HG03558 (cell line): ENCODE measurements around the gene TRABD2B.

Experiments used
- ATAC-seq: cut with Tn5 transposase; IDR thresholded peaks from one replicate; pipeline ENCODE4 v1.9.1; 2021; ENCODE audit warnings: moderate number of reproducible peaks; ENCODE audit not compliant: unreplicated experiment; ENCODE audit errors: extremely low read depth

Gene TRABD2B

GRCh38 chr1:47997289-47998200 is at the start of gene TRABD2B:
TSS of gene TRABD2B (minus strand) at chr1:47997385.
- no peak for ATAC-seq

- no peak for ATAC-seq
Measured at GRCh38 chr1:48044311-48044710, 47.1 kb upstream of the TRABD2B start.

- ATAC-seq = no peak
Measured at GRCh38 chr1:48043622-48044021, 46.4 kb upstream of the TRABD2B start.

GRCh38 chr1:48040154-48040553 is 43.0 kb upstream of the TRABD2B start:
- no peak for ATAC-seq

GRCh38 chr1:48039088-48040054 is 42.2 kb upstream of the TRABD2B start:
- ATAC-seq = no peak

GRCh38 chr1:48038270-48038767 is 41.1 kb upstream of the TRABD2B start:
- ATAC-seq = no peak

GRCh38 chr1:48036710-48037355 is 39.6 kb upstream of the TRABD2B start:
- no peak for ATAC-seq

GRCh38 chr1:48035371-48036141 is 38.4 kb upstream of the TRABD2B start:
- ATAC-seq = no peak

- ATAC-seq = no peak
Measured at GRCh38 chr1:48033495-48034045, 36.4 kb upstream of the TRABD2B start.

GRCh38 chr1:48031676-48032075 is 34.5 kb upstream of the TRABD2B start:
- no peak for ATAC-seq

- no peak for ATAC-seq
Measured at GRCh38 chr1:48030696-48031365, 33.6 kb upstream of the TRABD2B start.

- ATAC-seq = no peak
Measured at GRCh38 chr1:48030211-48030610, 33.0 kb upstream of the TRABD2B start.

GRCh38 chr1:48028218-48029069 is 31.3 kb upstream of the TRABD2B start:
- ATAC-seq = no peak

GRCh38 chr1:48027533-48027835 is 30.3 kb upstream of the TRABD2B start:
- no peak for ATAC-seq

- ATAC-seq = no peak
Measured at GRCh38 chr1:48026701-48027532, 29.7 kb upstream of the TRABD2B start.

- no peak for ATAC-seq
Measured at GRCh38 chr1:48026275-48026674, 29.1 kb upstream of the TRABD2B start.

- no peak for ATAC-seq
Measured at GRCh38 chr1:48025076-48025475, 27.9 kb upstream of the TRABD2B start.
